OCI-LY1 (cell line): Measurements from ENCODE around the gene GSX2.

Experiments
- EZH2 ChIP-seq: fragments of 200-600 bp; sonication (generic), shearing (Covaris generic); IDR thresholded peaks from 2 replicates; pipeline ENCODE4 v1.8.0; 2017; ENCODE audit warnings: borderline replicate concordance, mixed run types, mild to moderate bottlenecking, antibody characterized with exemption, low read length, moderate library complexity, mixed read lengths
- TF ChIP-seq, protein P1 (sequence below): fragments of 200-600 bp; sonication (generic), shearing (Covaris generic); IDR thresholded peaks from 2 replicates; pipeline ENCODE4 v1.5.1; 2017; ENCODE audit warnings: mild to moderate bottlenecking, antibody characterized with exemption, low read length, moderate library complexity, mixed read lengths

DNA sequence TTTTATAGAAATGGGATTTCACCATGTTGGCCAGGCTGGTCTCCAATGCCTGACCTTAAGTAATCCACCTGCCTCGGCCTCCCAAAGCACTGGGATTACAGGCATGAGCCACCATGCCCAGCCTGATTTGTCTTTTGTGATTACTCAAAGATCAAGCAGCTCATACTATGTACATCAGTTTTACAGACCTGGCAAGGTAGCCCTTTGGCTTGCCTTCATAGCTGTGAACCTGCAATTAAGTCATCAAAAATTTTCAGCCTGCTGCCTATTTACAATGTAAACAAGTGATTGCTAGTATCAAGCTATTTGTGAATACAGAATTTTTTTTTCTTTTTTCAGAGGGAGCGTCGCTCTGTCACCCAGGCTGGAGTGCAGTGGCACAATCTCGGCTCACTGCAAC lies 46.2 kb downstream of the GSX2 start:
- no peak for TF ChIP-seq EZH2
- TF ChIP-seq, protein P1, sequence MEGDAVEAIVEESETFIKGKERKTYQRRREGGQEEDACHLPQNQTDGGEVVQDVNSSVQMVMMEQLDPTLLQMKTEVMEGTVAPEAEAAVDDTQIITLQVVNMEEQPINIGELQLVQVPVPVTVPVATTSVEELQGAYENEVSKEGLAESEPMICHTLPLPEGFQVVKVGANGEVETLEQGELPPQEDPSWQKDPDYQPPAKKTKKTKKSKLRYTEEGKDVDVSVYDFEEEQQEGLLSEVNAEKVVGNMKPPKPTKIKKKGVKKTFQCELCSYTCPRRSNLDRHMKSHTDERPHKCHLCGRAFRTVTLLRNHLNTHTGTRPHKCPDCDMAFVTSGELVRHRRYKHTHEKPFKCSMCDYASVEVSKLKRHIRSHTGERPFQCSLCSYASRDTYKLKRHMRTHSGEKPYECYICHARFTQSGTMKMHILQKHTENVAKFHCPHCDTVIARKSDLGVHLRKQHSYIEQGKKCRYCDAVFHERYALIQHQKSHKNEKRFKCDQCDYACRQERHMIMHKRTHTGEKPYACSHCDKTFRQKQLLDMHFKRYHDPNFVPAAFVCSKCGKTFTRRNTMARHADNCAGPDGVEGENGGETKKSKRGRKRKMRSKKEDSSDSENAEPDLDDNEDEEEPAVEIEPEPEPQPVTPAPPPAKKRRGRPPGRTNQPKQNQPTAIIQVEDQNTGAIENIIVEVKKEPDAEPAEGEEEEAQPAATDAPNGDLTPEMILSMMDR = no peak
